ENCODE results near the gene CAPN10.

DNA sequence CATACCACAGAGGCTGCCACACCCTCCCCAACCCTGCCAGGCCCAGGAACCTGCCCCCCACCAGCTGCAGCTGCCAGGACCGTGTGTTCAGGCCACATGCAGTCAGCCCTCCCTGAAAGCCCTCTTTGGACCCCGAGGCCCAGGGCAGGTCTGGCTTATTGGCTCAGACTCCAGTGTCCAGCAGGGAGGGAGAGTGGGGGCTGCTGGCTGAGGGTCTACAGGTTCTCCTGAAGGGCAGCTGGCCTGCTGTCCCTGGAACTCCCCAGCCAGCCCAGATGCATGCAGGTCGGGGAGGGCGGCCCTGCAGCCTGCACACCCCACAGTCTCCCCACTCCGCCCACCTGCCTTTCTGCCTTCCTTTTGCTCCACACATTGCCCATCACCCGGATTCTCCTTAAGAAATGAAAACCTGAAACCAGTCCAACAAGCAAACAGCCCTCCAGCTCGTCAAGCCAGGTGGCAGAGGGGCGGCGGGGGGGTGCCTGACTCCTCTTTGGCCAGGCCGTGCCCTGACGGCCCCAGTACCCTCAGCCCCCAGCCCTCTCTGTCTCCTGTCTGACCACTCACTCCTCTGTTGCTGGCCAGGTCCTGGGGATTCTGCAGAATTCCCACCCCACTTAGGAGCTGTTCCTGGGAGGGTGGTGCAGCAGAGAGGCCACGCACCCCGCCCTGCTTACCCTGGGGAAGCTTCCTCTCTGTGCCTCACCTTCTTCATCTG is 56.7 kb downstream of the CAPN10 start:
- TF ChIP-seq GATA3 (IDR thresholded peaks at IDR 0.05; ENCODE audit: low read depth, low read length): no peak
- TF ChIP-seq GATA2 (IDR thresholded peaks at IDR 0.05; ENCODE audit: low read depth, low read length): no peak

Measured in SH-SY5Y (cell line).